WERI-Rb-1 (cell line): ENCODE data around the gene FNIP1.
"Not testable (repeated sequence)": the region's sequence is repeated elsewhere in the genome, so short reads cannot be mapped to it uniquely, and the experiment has no call there.

ENCODE experiments used
- DNase-seq: peaks from one replicate; pipeline ENCODE4 v3.0.0-alpha.2; 2020
- H3K27ac ChIP-seq: fragments of 250-450 bp; sonication (Bioruptor Pico); 2 replicates; pipeline ENCODE4 v1.5.1; 2020; ENCODE audit warnings: mild to moderate bottlenecking, moderate library complexity
- H3K27me3 ChIP-seq: fragments of 250-450 bp; sonication (Bioruptor Pico); 2 replicates; pipeline ENCODE4 v1.5.1; 2021; ENCODE audit warnings: mild to moderate bottlenecking, low read depth, moderate library complexity; ENCODE audit not compliant: insufficient read depth, severe bottlenecking
- H3K36me3 ChIP-seq: fragments of 250-450 bp; sonication (Bioruptor Pico); 2 replicates; pipeline ENCODE4 v1.5.1; 2020; ENCODE audit warnings: mild to moderate bottlenecking, moderate library complexity
- H3K4me3 ChIP-seq: 2 replicates; pipeline ENCODE4 v1.5.1; 2011; ENCODE audit warnings: low read depth, mild to moderate bottlenecking, control low read depth, low read length
- H3K9me3 ChIP-seq: fragments of 250-450 bp; sonication (Bioruptor Pico); 2 replicates; pipeline ENCODE4 v1.5.1; 2021; ENCODE audit warnings: mild to moderate bottlenecking, moderate library complexity; ENCODE audit not compliant: severe bottlenecking
- CTCF ChIP-seq: IDR thresholded peaks from 2 replicates; pipeline ENCODE4 v1.5.1; 2011; ENCODE audit warnings: low read depth, mild to moderate bottlenecking, control low read depth, inconsistent platforms, low read length

The FNIP1 gene

GRCh38 chr5:131786036-131786435 lies 10.8 kb downstream of the FNIP1 start:
- no peak for DNase-seq
- TF ChIP-seq CTCF = no peak
- Histone ChIP-seq H3K27me3 (no peaks in the 10 kb centered on the region), H3K4me3 (no peak overlapping the region), H3K27ac (no peak overlapping the region), H3K9me3 (no peaks in the 10 kb centered on the region), H3K36me3 (no peaks in the 10 kb centered on the region; the same call in 1 of the 2 replicates)

GRCh38 chr5:131783874-131784273 lies 12.9 kb downstream of the FNIP1 start:
- no peaks in the 10 kb centered on the region for H3K27me3 ChIP-seq
- no peak for DNase-seq
- no peaks in the 10 kb centered on the region for H3K9me3 ChIP-seq
- no peak overlapping the region for H3K27ac ChIP-seq
- no peaks in the 10 kb centered on the region for H3K36me3 ChIP-seq
- TF ChIP-seq CTCF = no peak
- no peak overlapping the region for H3K4me3 ChIP-seq

- DNase-seq = no peak
- no peaks in the 10 kb centered on the region for H3K27me3 ChIP-seq
- no peak for TF ChIP-seq CTCF
- no peak overlapping the region for H3K27ac ChIP-seq
- H3K4me3 ChIP-seq = no peak overlapping the region
- H3K9me3 ChIP-seq = no peaks in the 10 kb centered on the region
- no peaks in the 10 kb centered on the region for H3K36me3 ChIP-seq
Observed at GRCh38 chr5:131783357-131783756, 13.5 kb downstream of the FNIP1 start.

- no peak for DNase-seq
- H3K27me3 ChIP-seq = no peaks in the 10 kb centered on the region
- no peak overlapping the region for H3K4me3 ChIP-seq
- no peak for TF ChIP-seq CTCF
- no peaks in the 10 kb centered on the region for H3K36me3 ChIP-seq
- no peaks in the 10 kb centered on the region for H3K9me3 ChIP-seq
- no peak overlapping the region for H3K27ac ChIP-seq
Observed at GRCh38 chr5:131782717-131783116, 14.1 kb downstream of the FNIP1 start.

GRCh38 chr5:131778141-131778540 lies 18.7 kb downstream of the FNIP1 start:
- not testable (repeated sequence) for H3K4me3 ChIP-seq, H3K36me3 ChIP-seq, DNase-seq, H3K9me3 ChIP-seq, H3K27ac ChIP-seq, H3K27me3 ChIP-seq

- no peak for TF ChIP-seq CTCF
- no peak overlapping the region for H3K27ac ChIP-seq
- no peak overlapping the region for H3K4me3 ChIP-seq
- no peaks in the 10 kb centered on the region for H3K27me3 ChIP-seq
- H3K9me3 ChIP-seq = no peaks in the 10 kb centered on the region
- no peaks in the 10 kb centered on the region for H3K36me3 ChIP-seq
- DNase-seq = no peak
Observed at GRCh38 chr5:131776450-131776849, 20.4 kb downstream of the FNIP1 start.
